NCI-H526 treated with DMSO at 0.1 percent for 48 hours (cell line): ENCODE measurements around the gene GPR153.
"Not testable (repeated sequence)": the region's sequence is repeated elsewhere in the genome, so short reads cannot be mapped to it uniquely, and the experiment has no call there.

Source experiments
- DNase-seq: peaks from one replicate; lab custom pipeline; 2025; lab: John Stamatoyannopoulos, UW

The GPR153 gene

DNA sequence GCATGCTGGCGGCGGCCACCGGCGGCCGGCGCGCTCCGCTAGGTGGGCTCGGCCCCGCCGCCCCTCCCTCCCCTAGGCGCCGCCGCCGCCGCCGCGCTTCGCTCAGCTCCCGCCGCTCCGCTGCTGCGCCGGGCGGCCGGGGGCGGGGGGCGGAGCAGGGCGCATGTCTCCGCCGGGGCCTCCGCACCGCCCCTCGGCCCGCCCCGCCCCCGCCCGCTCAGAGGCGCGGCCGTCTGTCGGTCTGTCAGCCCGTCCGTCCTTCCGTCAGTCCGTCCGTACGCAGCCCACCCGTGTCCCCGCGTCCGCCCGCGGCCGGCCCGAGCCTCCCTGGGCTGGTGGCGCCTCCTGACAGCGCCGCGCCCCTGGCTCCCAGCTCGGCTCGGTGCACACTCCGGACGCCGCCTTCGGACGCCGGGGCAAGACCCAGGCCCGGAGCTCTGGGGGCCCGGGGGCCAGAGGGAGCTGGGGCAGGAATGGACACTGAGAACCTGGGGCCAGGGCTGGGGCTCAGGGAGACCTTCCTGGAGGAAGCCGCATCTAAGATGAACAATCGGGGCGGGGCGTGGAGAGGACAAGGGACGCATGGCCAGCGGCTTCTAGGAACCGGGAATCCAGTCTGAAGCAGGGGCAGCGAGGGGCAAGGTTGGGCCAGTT is at the start of gene GPR153:
GPR153 (minus strand) TSS at position 138 of the 654 bp plus-strand sequence. CDS start 6,193 bp downstream, outside the sequence.
- DNase-seq: peak; percentile 13

DNA sequence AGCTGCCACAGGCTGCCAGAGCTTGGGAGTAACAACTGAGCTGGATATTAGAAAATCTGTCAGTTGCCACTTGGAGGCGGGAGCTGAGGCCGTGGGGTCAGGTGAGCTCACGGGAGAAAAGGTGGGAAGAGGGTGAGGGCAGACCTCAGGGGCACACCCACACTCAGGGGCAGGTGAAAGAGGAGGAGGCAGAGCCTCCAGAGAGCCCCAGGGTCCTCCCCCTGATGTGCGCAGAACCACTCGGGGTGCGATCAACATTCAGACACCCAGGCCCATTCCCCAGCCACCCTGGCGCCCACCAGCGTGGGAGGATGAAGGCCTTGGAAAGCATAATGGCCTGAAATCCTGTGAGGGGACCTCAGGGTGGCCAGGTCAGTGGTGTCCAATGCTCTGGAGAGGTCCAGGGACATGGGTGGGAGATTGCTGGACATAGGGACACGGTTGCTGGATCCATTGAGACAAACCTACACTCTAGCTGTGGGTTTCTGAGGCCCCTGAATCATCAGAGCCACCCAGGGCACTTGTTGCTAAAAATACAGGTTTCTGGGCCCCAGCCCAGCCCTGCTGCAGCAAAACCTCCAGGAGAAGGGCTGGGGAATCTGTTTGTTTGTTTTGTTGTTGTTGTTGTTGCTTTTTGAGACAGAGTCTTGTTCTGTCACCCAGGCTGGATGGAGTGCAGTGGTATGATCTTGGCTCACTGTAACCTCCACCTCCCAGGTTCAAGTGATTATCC is 49.4 kb upstream of the GPR153 start:
- no peak for DNase-seq

GRCh38 chr1:6309564-6309963 is 48.7 kb upstream of the GPR153 start:
- DNase-seq: no peak

GRCh38 chr1:6308449-6308848 is 47.6 kb upstream of the GPR153 start:
- no peak for DNase-seq

DNA sequence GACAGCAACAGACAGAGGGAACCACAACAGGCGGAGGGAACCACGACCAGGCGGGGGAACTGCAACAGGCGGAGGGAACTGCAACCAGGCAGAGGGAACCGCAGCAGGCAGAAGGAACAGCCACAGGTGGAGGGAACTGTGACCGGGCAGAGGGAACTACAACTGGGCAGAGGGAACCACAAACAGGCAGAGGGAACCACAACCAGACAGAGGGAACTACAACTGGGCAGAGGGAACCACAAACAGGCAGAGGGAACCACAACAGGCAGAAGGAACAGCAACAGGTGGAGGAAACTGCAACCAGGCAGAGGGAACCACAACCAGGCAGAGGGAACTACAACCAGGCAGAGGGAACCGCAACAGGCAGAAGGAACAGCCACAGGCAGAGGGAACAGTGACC is 46.8 kb upstream of the GPR153 start:
- not testable (repeated sequence) for DNase-seq

- no peak for DNase-seq
These were observed 46.2 kb upstream of the GPR153 start for GRCh38 chr1:6307099-6307498.

DNA sequence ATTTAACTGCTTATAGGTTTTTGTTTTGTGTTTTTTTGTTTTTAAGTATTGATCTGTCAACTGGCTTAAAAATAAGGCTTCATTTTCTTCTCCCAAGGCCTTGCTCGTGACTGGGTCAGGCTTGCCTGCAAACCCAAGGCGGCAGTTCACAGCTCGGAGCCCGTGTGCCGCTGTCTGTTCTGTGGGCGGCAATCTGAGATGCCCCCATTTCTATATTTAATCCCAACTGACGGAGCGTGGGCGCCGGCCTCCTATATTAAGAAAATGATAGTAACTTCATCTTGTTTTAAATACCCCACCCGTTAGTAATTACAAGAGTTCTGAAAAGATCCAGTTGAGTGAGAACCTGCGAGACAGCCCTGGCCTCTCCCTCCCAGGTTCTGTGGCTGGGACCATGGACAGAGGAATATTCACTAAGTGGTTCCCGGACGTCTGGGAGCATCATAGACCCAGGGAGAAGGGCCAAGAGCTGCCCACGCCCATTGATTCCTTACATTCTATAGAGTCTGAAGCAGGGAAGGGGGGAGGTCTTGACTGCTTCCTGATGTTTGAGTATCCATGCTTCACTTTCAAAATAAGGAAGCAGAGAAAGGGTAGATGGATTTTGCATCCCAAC is 42.6 kb upstream of the GPR153 start:
- DNase-seq: no peak

GRCh38 chr1:6302568-6302967 is 41.7 kb upstream of the GPR153 start:
- no peak for DNase-seq

DNA sequence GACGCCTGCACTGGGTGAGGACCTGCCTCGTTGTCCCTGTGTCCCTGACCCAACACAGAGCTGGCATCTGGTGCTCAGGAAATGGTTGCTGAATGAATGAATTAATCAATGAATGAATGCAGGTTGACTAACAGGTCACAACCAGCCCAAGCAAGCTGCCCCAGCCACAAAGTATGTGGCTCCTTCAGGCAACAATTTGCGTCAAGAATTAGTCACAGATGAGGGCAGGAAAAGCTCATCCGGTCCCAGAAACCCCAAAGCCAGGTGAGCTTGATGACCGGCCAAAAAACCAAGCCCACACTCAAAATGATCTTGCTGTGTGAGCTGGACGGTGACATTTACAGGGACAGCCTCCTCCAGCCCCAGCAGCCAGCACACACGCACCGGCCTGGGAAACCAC is 40.6 kb upstream of the GPR153 start:
- DNase-seq: no peak

GRCh38 chr1:6300342-6301048 is 39.6 kb upstream of the GPR153 start:
- DNase-seq: no peak

- DNase-seq: no peak
These were observed 38.8 kb upstream of the GPR153 start for GRCh38 chr1:6299557-6300165.

DNA sequence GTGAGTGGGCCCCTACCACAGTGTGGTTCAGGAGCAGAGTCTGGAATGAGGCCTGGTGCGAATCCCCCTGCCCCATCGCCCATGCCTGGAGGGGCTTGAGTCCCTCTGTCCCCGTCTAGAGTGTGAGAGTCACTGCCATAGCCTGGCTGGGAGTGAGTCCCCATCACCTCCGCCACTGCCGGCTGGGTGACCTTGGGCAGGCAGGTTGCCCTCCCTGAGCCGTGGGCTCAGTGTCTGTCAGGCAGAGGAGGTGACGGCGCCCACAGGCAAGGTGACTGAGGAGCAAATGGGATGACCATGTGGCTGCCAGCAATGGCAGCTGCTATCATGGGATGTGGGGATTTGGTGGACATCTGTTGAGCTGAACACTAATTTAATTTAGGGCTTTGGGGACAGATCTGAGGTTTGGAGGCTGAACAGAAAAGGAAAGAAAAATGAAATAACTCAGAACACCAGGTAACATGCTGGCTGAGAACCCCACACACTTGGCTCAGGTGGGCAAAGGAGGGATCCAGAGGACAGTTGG is 38.1 kb upstream of the GPR153 start:
- DNase-seq: no peak

DNA sequence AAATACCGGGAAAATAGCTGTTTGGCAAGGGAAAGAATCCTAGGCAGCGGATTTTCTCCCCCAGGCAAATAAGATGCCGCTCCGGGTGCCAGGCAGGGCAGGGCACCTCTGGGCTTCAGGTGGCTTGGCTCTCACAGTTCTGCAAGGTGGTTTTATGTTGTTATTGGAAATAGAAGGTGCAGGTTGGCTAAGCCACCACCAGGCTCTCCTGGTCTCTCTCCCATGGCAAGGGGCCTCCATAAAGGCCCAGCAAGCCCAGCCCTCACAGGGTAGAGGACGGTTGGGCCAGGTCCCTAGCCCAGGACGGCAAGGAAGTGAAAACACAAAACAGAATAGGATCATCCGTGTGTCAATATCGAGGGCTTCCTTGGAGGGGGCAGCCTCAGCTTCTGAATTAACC is 37.6 kb upstream of the GPR153 start:
- no peak for DNase-seq

DNA sequence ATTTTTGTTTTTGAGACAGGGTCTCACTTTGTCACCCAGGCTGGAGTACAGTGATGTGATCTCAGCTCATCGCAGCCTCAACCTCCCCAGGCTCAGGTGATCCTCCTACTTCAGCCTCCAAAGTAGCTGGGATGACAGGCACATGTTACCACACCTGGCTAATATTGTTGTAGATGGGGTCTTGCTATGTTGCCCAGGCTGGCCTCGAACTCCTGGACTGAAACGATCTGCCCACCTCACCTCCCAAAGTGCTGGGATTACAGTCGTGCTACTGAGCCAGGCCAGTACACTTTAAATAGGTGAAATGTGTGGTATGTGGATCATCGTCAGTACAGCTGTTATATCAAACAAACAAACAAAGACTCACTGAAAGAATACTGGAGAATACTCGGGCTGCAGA is 35.0 kb upstream of the GPR153 start:
- DNase-seq: no peak

- DNase-seq: no peak
These were observed 34.1 kb upstream of the GPR153 start for GRCh38 chr1:6294890-6295556.

- DNase-seq: no peak
These were observed 33.4 kb upstream of the GPR153 start for GRCh38 chr1:6294080-6294889.

- no peak for DNase-seq
These were observed 31.2 kb upstream of the GPR153 start for GRCh38 chr1:6292102-6292501.

- DNase-seq: no peak
These were observed 27.8 kb upstream of the GPR153 start for GRCh38 chr1:6288665-6289064.

GRCh38 chr1:6288026-6288425 is 27.1 kb upstream of the GPR153 start:
- DNase-seq: no peak

DNA sequence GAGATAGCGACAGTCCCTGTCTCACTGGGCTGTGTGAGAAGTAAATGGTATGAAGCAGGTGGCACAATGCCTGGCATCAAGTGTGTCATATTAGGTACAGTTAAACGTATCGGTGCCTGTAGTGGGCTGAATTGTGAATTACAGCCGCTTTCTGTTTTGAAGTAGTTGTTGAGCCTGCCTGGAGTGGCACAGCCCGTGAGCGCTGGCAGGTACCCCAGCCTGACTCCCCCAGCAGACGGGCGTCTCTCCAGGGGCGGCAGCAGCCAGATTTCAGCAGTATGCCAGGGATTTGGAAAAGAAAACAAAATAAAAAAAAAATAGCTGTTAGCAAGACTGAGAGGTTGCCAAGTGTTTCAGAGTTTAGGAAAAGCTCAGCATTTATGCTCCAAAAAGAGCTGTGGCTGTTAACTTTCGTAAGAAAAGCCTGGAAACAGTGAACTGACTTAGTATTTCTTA is 26.6 kb upstream of the GPR153 start:
- DNase-seq: no peak
